Measurements from ENCODE around the gene APOBEC4. TPM values are rescaled to one million over a fixed set of nuclear protein-coding genes. Genes with fewer than 3 reads are reported as not detected.

The APOBEC4 gene
- total RNA-seq, 3 donors from 2014 or later = not detected

GRCh38 chr1:183674339-183674738 is 21.2 kb upstream of the APOBEC4 start:
- intact Hi-C loops (cut with DNase I; ENCODE audit: low total_unique reads) = no loop called here
- Histone ChIP-seq H3K4me3 (no peak overlapping the region), H3K9me3 (peaks cover 0 to 3% of the 10 kb centered on the region in 2 donors), H3K4me1 (no peaks in the 10 kb centered on the region), H3K36me3 (no peaks in the 10 kb centered on the region), H3K27ac (no peak overlapping the region), H3K27me3 (no peaks in the 10 kb centered on the region)
- TF ChIP-seq POLR2AphosphoS5 (IDR thresholded peaks at IDR 0.05) (no peak), POLR2A (IDR thresholded peaks at IDR 0.05) (no peak), CTCF (IDR thresholded peaks at IDR 0.05) (no peak)
- DNase-seq (ENCODE audit: low spot score in 2 of 2) = no peak

GRCh38 chr1:183673605-183674323 is 20.6 kb upstream of the APOBEC4 start:
- Histone ChIP-seq H3K27ac (no peak overlapping the region), H3K27me3 (no peaks in the 10 kb centered on the region), H3K9me3 (peaks cover 0 to 3% of the 10 kb centered on the region in 2 donors), H3K4me1 (no peaks in the 10 kb centered on the region), H3K36me3 (no peaks in the 10 kb centered on the region), H3K4me3 (no peak overlapping the region)
- no peak for DNase-seq (ENCODE audit: low spot score in 2 of 2)
- intact Hi-C loops (cut with DNase I; ENCODE audit: low total_unique reads) = no loop called here
- no peak for TF ChIP-seq CTCF (IDR thresholded peaks at IDR 0.05)
- TF ChIP-seq POLR2AphosphoS5 (IDR thresholded peaks at IDR 0.05) = no peak
- TF ChIP-seq POLR2A (IDR thresholded peaks at IDR 0.05) = no peak

GRCh38 chr1:183670169-183670568 is 17.1 kb upstream of the APOBEC4 start:
- H3K36me3 ChIP-seq = no peaks in the 10 kb centered on the region
- intact Hi-C loops (cut with DNase I; ENCODE audit: low total_unique reads) = no loop called here
- DNase-seq (ENCODE audit: low spot score in 2 of 2) = no peak
- no peak overlapping the region for H3K4me3 ChIP-seq
- no peak for TF ChIP-seq POLR2AphosphoS5 (IDR thresholded peaks at IDR 0.05)
- TF ChIP-seq CTCF (IDR thresholded peaks at IDR 0.05) = no peak
- no peak for TF ChIP-seq POLR2A (IDR thresholded peaks at IDR 0.05)
- no peaks in the 10 kb centered on the region for H3K27me3 ChIP-seq
- no peak overlapping the region for H3K27ac ChIP-seq
- peaks cover 0 to 3% of the 10 kb centered on the region in 2 donors for H3K9me3 ChIP-seq
- H3K4me1 ChIP-seq = no peaks in the 10 kb centered on the region

- intact Hi-C loops (cut with DNase I; ENCODE audit: low total_unique reads) = loop anchor here (10.0 kb wide), 1 partner anchor 258 kb away; no protein-coding TSS in a partner anchor
- H3K27me3 ChIP-seq = no peaks in the 10 kb centered on the region
Observed at GRCh38 chr1:183656355-183656754, 3.2 kb upstream of the APOBEC4 start.

More at GRCh38 chr1:183656355-183656754, 3.2 kb upstream of the APOBEC4 start:
- no peaks in the 10 kb centered on the region for H3K9me3 ChIP-seq
- H3K27ac ChIP-seq = no peak overlapping the region
- DNase-seq (ENCODE audit: low spot score in 2 of 2) = no peak
- no peaks in the 10 kb centered on the region for H3K36me3 ChIP-seq
- TF ChIP-seq POLR2A (IDR thresholded peaks at IDR 0.05) = no peak
- no peak for TF ChIP-seq CTCF (IDR thresholded peaks at IDR 0.05)
- no peak for TF ChIP-seq POLR2AphosphoS5 (IDR thresholded peaks at IDR 0.05)
- H3K4me1 ChIP-seq = no peaks in the 10 kb centered on the region
- no peak overlapping the region for H3K4me3 ChIP-seq
